ENCODE measurements around the gene DCST2. TPM values are rescaled to one million over a fixed set of nuclear protein-coding genes. Genes with fewer than 3 reads are reported as not detected.

Gene DCST2
- total and polyA plus RNA-seq, 7 experiments from 2014 or later = 0.22 to 3.3 (median 2.4) TPM; not detected in 2

GRCh38 chr1:155052439-155053395 lies 19.1 kb upstream of the DCST2 start:
- Mint-ChIP-seq H3K4me1 (peaks cover 14 to 31% (median 23%) of the 10 kb centered on the region in 7 donors), H3K36me3 (peaks cover 0 to 6% (median 0%) of the 10 kb centered on the region in 5 donors)
- no peak overlapping the region for H3K27ac ChIP-seq (ENCODE audit: low read depth, low read length)

GRCh38 chr1:155051777-155052398 lies 18.3 kb upstream of the DCST2 start:
- peak overlapping the region; percentile 74 to 91 (median 82) for H3K4me3 Mint-ChIP-seq
- peak overlapping the region; percentile 72 for H3K27ac ChIP-seq (ENCODE audit: low read depth, low read length)
- no peaks in the 10 kb centered on the region for H3K9me3 Mint-ChIP-seq
- H3K36me3 Mint-ChIP-seq = peaks cover 0 to 6% (median 0%) of the 10 kb centered on the region in 5 donors
- ATAC-seq = peak; percentile 42
- peak overlapping the region in 5 of 9 donors; percentile 38 to 81 (median 63) for H3K27ac Mint-ChIP-seq
- peaks cover 5 to 13% of the 10 kb centered on the region in 2 donors for H3K4me1 ChIP-seq (ENCODE audit: control insufficient read depth in 2 of 2, insufficient read depth in 2 of 2, low read length in 2 of 2)
- H3K9me3 ChIP-seq (ENCODE audit: control insufficient read depth in 2 of 3, low read length in 3 of 3) = no peaks in the 10 kb centered on the region
- H3K27me3 Mint-ChIP-seq = no peaks in the 10 kb centered on the region
- H3K4me3 ChIP-seq (ENCODE audit: low read length) = peak overlapping the region; percentile 66
- ChIA-PET CTCF (interaction anchor here (0.6 to 3.2 kb wide), 10 partner anchors 8 to 924 kb away, joined by 3 to 11 read pairs (median 4); partner anchors contain the start of gene EFNA4), POLR2A (interaction anchor here (0.7 to 1.6 kb wide), 10 partner anchors 9 to 97 kb away, joined by 3 to 6 read pairs (median 3); partner anchors contain the start of gene FLAD1)
- peaks cover 14 to 31% (median 23%) of the 10 kb centered on the region in 7 donors for H3K4me1 Mint-ChIP-seq
- intact Hi-C loops (cut with micrococcal nuclease) = loop anchor here (1.0 to 5.0 kb wide), 7 partner anchors 9 to 780 kb away; partner anchors contain the start of genes CKS1B (in 2 of the 2) and HAX1 (in 1 of the 2)
- DNase-seq = peak in 7 of 9 donors; percentile 28 to 59 (median 40)
- H3K36me3 ChIP-seq (ENCODE audit: control insufficient read depth in 2 of 3, insufficient read depth in 3 of 3, low read length in 3 of 3) = peaks cover 0 to 13% (median 0%) of the 10 kb centered on the region in 3 experiments
- no peaks in the 10 kb centered on the region for H3K27me3 ChIP-seq (ENCODE audit: control insufficient read depth in 2 of 2, insufficient read depth in 2 of 2, low read length in 2 of 2)

More at GRCh38 chr1:155052439-155053395, 19.1 kb upstream of the DCST2 start:
- H3K36me3 ChIP-seq (ENCODE audit: control insufficient read depth in 2 of 3, insufficient read depth in 3 of 3, low read length in 3 of 3) = peaks cover 0 to 13% (median 0%) of the 10 kb centered on the region in 3 experiments
- DNase-seq (peak in 3 of 9 donors; percentile 12 to 21 (median 19)), ATAC-seq (no peak)
- H3K9me3 Mint-ChIP-seq = no peaks in the 10 kb centered on the region
- ChIA-PET CTCF (interaction anchor here (0.6 to 3.2 kb wide), 16 partner anchors 8 to 923 kb away, joined by 3 to 11 read pairs (median 4); partner anchors contain the start of gene EFNA4), POLR2A (interaction anchor here (0.7 to 1.6 kb wide), 9 partner anchors 8 to 98 kb away, joined by 3 to 6 read pairs (median 3); no protein-coding TSS in a partner anchor)
- no peaks in the 10 kb centered on the region for H3K9me3 ChIP-seq (ENCODE audit: control insufficient read depth in 2 of 3, low read length in 3 of 3)
- intact Hi-C loops (cut with micrococcal nuclease) = loop anchor here (1.0 to 5.0 kb wide), 3 partner anchors 9 to 780 kb away; partner anchors contain the start of gene HAX1 (in 1 of the 2)
- H3K4me3 Mint-ChIP-seq = peak overlapping the region; percentile 74 to 91 (median 82)
- H3K27ac Mint-ChIP-seq = peak overlapping the region in 6 of 9 donors; percentile 34 to 76 (median 56)
- peaks cover 5 to 13% of the 10 kb centered on the region in 2 donors for H3K4me1 ChIP-seq (ENCODE audit: control insufficient read depth in 2 of 2, insufficient read depth in 2 of 2, low read length in 2 of 2)
- H3K27me3 ChIP-seq (ENCODE audit: control insufficient read depth in 2 of 2, insufficient read depth in 2 of 2, low read length in 2 of 2) = no peaks in the 10 kb centered on the region
- H3K4me3 ChIP-seq (ENCODE audit: low read length) = peak overlapping the region; percentile 66
- H3K27me3 Mint-ChIP-seq = no peaks in the 10 kb centered on the region

- peak overlapping the region; percentile 66 for H3K4me3 ChIP-seq (ENCODE audit: low read length)
- peak overlapping the region; percentile 74 to 91 (median 82) for H3K4me3 Mint-ChIP-seq
- no peaks in the 10 kb centered on the region for H3K27me3 ChIP-seq (ENCODE audit: control insufficient read depth in 2 of 2, insufficient read depth in 2 of 2, low read length in 2 of 2)
- peaks cover 0 to 10% (median 0%) of the 10 kb centered on the region in 3 experiments for H3K36me3 ChIP-seq (ENCODE audit: control insufficient read depth in 2 of 3, insufficient read depth in 3 of 3, low read length in 3 of 3)
- DNase-seq (no peak), ATAC-seq (peak; percentile 3)
- no peaks in the 10 kb centered on the region for H3K27me3 Mint-ChIP-seq
- POLR2A ChIA-PET = interaction anchor here (0.7 to 1.4 kb wide), 9 partner anchors 8 to 68 kb away, joined by 3 to 6 read pairs (median 3); partner anchors contain the start of gene FLAD1
- peak overlapping the region in 4 of 9 donors; percentile 20 to 63 (median 34) for H3K27ac Mint-ChIP-seq
- no peaks in the 10 kb centered on the region for H3K9me3 ChIP-seq (ENCODE audit: control insufficient read depth in 2 of 3, low read length in 3 of 3)
- CTCF ChIA-PET = interaction anchor here (0.6 to 2.6 kb wide), 13 partner anchors 8 to 49 kb away, joined by 3 to 11 read pairs (median 4); no protein-coding TSS in a partner anchor
- intact Hi-C loops (cut with micrococcal nuclease) = loop anchor here (1.0 to 5.0 kb wide), 6 partner anchors 34 to 779 kb away; partner anchors contain the start of genes CKS1B (in 2 of the 2) and HAX1 (in 1 of the 2)
- peaks cover 0 to 4% (median 0%) of the 10 kb centered on the region in 5 donors for H3K36me3 Mint-ChIP-seq
- peaks cover 5 to 13% of the 10 kb centered on the region in 2 donors for H3K4me1 ChIP-seq (ENCODE audit: control insufficient read depth in 2 of 2, insufficient read depth in 2 of 2, low read length in 2 of 2)
- no peaks in the 10 kb centered on the region for H3K9me3 Mint-ChIP-seq
- peaks cover 14 to 31% (median 23%) of the 10 kb centered on the region in 7 donors for H3K4me1 Mint-ChIP-seq
- peak overlapping the region; percentile 72 for H3K27ac ChIP-seq (ENCODE audit: low read depth, low read length)
Measured at GRCh38 chr1:155051342-155051776, 17.8 kb upstream of the DCST2 start.

GRCh38 chr1:155050560-155051341 lies 17.2 kb upstream of the DCST2 start, which contains the start of gene ADAM15:
ADAM15 (plus strand) TSS chr1:155051316; CDS start chr1:155051387, 71 bp downstream.
- peaks cover 5 to 13% of the 10 kb centered on the region in 2 donors for H3K4me1 ChIP-seq (ENCODE audit: control insufficient read depth in 2 of 2, insufficient read depth in 2 of 2, low read length in 2 of 2)
- intact Hi-C loops (cut with micrococcal nuclease) = loop anchor here (1.0 to 5.0 kb wide), 6 partner anchors 33 to 778 kb away; partner anchors contain the start of genes CKS1B (in 2 of the 2) and HAX1 (in 1 of the 2)
- peak; percentile 56 to 88 (median 74) for DNase-seq

More at GRCh38 chr1:155050560-155051341, 17.2 kb upstream of the DCST2 start, which contains the start of gene ADAM15:
- Mint-ChIP-seq H3K27ac (peak within 1 kb of the TSS in 8 of 9 donors; percentile 47 to 85 (median 70)), H3K27me3 (no peaks in the 10 kb centered on the region), H3K4me1 (peaks cover 14 to 31% (median 23%) of the 10 kb centered on the region in 7 donors), H3K36me3 (no peaks in the 10 kb centered on the region), H3K9me3 (no peaks in the 10 kb centered on the region), H3K4me3 (peak within 1 kb of the TSS; percentile 74 to 91 (median 88))
- peak within 1 kb of the TSS; percentile 72 for H3K27ac ChIP-seq (ENCODE audit: low read depth, low read length)
- no peaks in the 10 kb centered on the region for H3K27me3 ChIP-seq (ENCODE audit: control insufficient read depth in 2 of 2, insufficient read depth in 2 of 2, low read length in 2 of 2)
- peaks cover 0 to 4% (median 0%) of the 10 kb centered on the region in 3 experiments for H3K36me3 ChIP-seq (ENCODE audit: control insufficient read depth in 2 of 3, insufficient read depth in 3 of 3, low read length in 3 of 3)
- H3K9me3 ChIP-seq (ENCODE audit: control insufficient read depth in 2 of 3, low read length in 3 of 3) = no peaks in the 10 kb centered on the region
- ChIA-PET POLR2A (interaction anchor here (0.7 to 1.4 kb wide), 9 partner anchors 8 to 68 kb away, joined by 3 to 6 read pairs (median 3); partner anchors contain the start of gene FLAD1), CTCF (interaction anchor here (0.6 to 2.6 kb wide), 13 partner anchors 9 to 651 kb away, joined by 3 to 8 read pairs (median 4); no protein-coding TSS in a partner anchor)
- H3K4me3 ChIP-seq (ENCODE audit: low read length) = peak within 1 kb of the TSS; percentile 66
- peak; percentile 90 for ATAC-seq

Measured in naive thymus-derived CD4-positive, alpha-beta T cell (primary cell).